ENCODE measurements around the gene ROR2.

Gene ROR2

GRCh38 chr9:91972076-91972626 lies 22.1 kb upstream of the ROR2 start:
- no peak overlapping the region for H3K4me3 ChIP-seq (ENCODE audit: low read depth, low read length)
- H3K9ac ChIP-seq (ENCODE audit: low read depth, low read length): no peak overlapping the region
- H3K27me3 ChIP-seq (ENCODE audit: control insufficient read depth, insufficient read depth, low read length): no peaks in the 10 kb centered on the region
- H3K36me3 ChIP-seq (ENCODE audit: control insufficient read depth, insufficient read depth, low read length): no peaks in the 10 kb centered on the region
- H3K9me3 ChIP-seq (ENCODE audit: control insufficient read depth, insufficient read depth, low read length): no peaks in the 10 kb centered on the region
- no peak overlapping the region for H3K27ac ChIP-seq (ENCODE audit: low read depth, low read length)
- no peaks in the 10 kb centered on the region for H3K4me1 ChIP-seq (ENCODE audit: control insufficient read depth, insufficient read depth, low read length)

GRCh38 chr9:91967259-91967658 lies 17.2 kb upstream of the ROR2 start:
- H3K27ac ChIP-seq (ENCODE audit: low read depth, low read length): no peak overlapping the region
- no peaks in the 10 kb centered on the region for H3K9me3 ChIP-seq (ENCODE audit: control insufficient read depth, insufficient read depth, low read length)
- no peaks in the 10 kb centered on the region for H3K36me3 ChIP-seq (ENCODE audit: control insufficient read depth, insufficient read depth, low read length)
- no peaks in the 10 kb centered on the region for H3K27me3 ChIP-seq (ENCODE audit: control insufficient read depth, insufficient read depth, low read length)
- H3K9ac ChIP-seq (ENCODE audit: low read depth, low read length): no peak overlapping the region
- no peak overlapping the region for H3K4me3 ChIP-seq (ENCODE audit: low read depth, low read length)
- no peaks in the 10 kb centered on the region for H3K4me1 ChIP-seq (ENCODE audit: control insufficient read depth, insufficient read depth, low read length)

- no peak overlapping the region for H3K9ac ChIP-seq (ENCODE audit: low read depth, low read length)
- no peak overlapping the region for H3K27ac ChIP-seq (ENCODE audit: low read depth, low read length)
- no peaks in the 10 kb centered on the region for H3K27me3 ChIP-seq (ENCODE audit: control insufficient read depth, insufficient read depth, low read length)
- no peaks in the 10 kb centered on the region for H3K4me1 ChIP-seq (ENCODE audit: control insufficient read depth, insufficient read depth, low read length)
- no peaks in the 10 kb centered on the region for H3K36me3 ChIP-seq (ENCODE audit: control insufficient read depth, insufficient read depth, low read length)
- H3K4me3 ChIP-seq (ENCODE audit: low read depth, low read length): no peak overlapping the region
- no peaks in the 10 kb centered on the region for H3K9me3 ChIP-seq (ENCODE audit: control insufficient read depth, insufficient read depth, low read length)
These were observed 16.5 kb upstream of the ROR2 start for GRCh38 chr9:91966503-91966902.

- 0 out of 2 replicates have a peak, but pooled peaks cover 4% of the 10 kb centered on the region for H3K9me3 ChIP-seq (ENCODE audit: control insufficient read depth, insufficient read depth, low read length)
- H3K4me3 ChIP-seq (ENCODE audit: low read depth, low read length): no peak overlapping the region
- H3K4me1 ChIP-seq (ENCODE audit: control insufficient read depth, insufficient read depth, low read length): no peaks in the 10 kb centered on the region
- H3K27me3 ChIP-seq (ENCODE audit: control insufficient read depth, insufficient read depth, low read length): no peaks in the 10 kb centered on the region
- H3K27ac ChIP-seq (ENCODE audit: low read depth, low read length): no peak overlapping the region
- no peaks in the 10 kb centered on the region for H3K36me3 ChIP-seq (ENCODE audit: control insufficient read depth, insufficient read depth, low read length)
- H3K9ac ChIP-seq (ENCODE audit: low read depth, low read length): no peak overlapping the region
These were observed 13.7 kb upstream of the ROR2 start for GRCh38 chr9:91963711-91964240.

- Histone ChIP-seq H3K9ac (ENCODE audit: low read depth, low read length) (no peak overlapping the region), H3K27me3 (ENCODE audit: control insufficient read depth, insufficient read depth, low read length) (no peaks in the 10 kb centered on the region), H3K36me3 (ENCODE audit: control insufficient read depth, insufficient read depth, low read length) (no peaks in the 10 kb centered on the region), H3K4me3 (ENCODE audit: low read depth, low read length) (no peak overlapping the region), H3K4me1 (ENCODE audit: control insufficient read depth, insufficient read depth, low read length) (no peaks in the 10 kb centered on the region), H3K27ac (ENCODE audit: low read depth, low read length) (no peak overlapping the region), H3K9me3 (ENCODE audit: control insufficient read depth, insufficient read depth, low read length) (0 out of 2 replicates have a peak, but pooled peaks cover 4% of the 10 kb centered on the region)
These were observed 10.3 kb upstream of the ROR2 start for GRCh38 chr9:91960367-91960766.

GRCh38 chr9:91958174-91958573 lies 8.1 kb upstream of the ROR2 start:
- Histone ChIP-seq H3K4me3 (ENCODE audit: low read depth, low read length) (no peak overlapping the region), H3K4me1 (ENCODE audit: control insufficient read depth, insufficient read depth, low read length) (no peaks in the 10 kb centered on the region), H3K9me3 (ENCODE audit: control insufficient read depth, insufficient read depth, low read length) (0 out of 2 replicates have a peak, but pooled peaks cover 4% of the 10 kb centered on the region), H3K9ac (ENCODE audit: low read depth, low read length) (no peak overlapping the region), H3K27me3 (ENCODE audit: control insufficient read depth, insufficient read depth, low read length) (no peaks in the 10 kb centered on the region), H3K27ac (ENCODE audit: low read depth, low read length) (no peak overlapping the region), H3K36me3 (ENCODE audit: control insufficient read depth, insufficient read depth, low read length) (no peaks in the 10 kb centered on the region)

GRCh38 chr9:91954841-91955471 lies 4.9 kb upstream of the ROR2 start:
- H3K4me3 ChIP-seq (ENCODE audit: low read depth, low read length): no peak overlapping the region
- H3K9ac ChIP-seq (ENCODE audit: low read depth, low read length): no peak overlapping the region
- no peaks in the 10 kb centered on the region for H3K9me3 ChIP-seq (ENCODE audit: control insufficient read depth, insufficient read depth, low read length)
- peaks cover 23% of the 10 kb centered on the region for H3K27me3 ChIP-seq (ENCODE audit: control insufficient read depth, insufficient read depth, low read length)
- H3K4me1 ChIP-seq (ENCODE audit: control insufficient read depth, insufficient read depth, low read length): peaks cover 3% of the 10 kb centered on the region; the same call in 1 of the 2 replicates
- H3K27ac ChIP-seq (ENCODE audit: low read depth, low read length): no peak overlapping the region
- H3K36me3 ChIP-seq (ENCODE audit: control insufficient read depth, insufficient read depth, low read length): no peaks in the 10 kb centered on the region

- Histone ChIP-seq H3K9me3 (ENCODE audit: control insufficient read depth, insufficient read depth, low read length) (no peaks in the 10 kb centered on the region), H3K27ac (ENCODE audit: low read depth, low read length) (no peak overlapping the region), H3K27me3 (ENCODE audit: control insufficient read depth, insufficient read depth, low read length) (peaks cover 35% of the 10 kb centered on the region), H3K4me3 (ENCODE audit: low read depth, low read length) (no peak overlapping the region), H3K9ac (ENCODE audit: low read depth, low read length) (no peak overlapping the region), H3K4me1 (ENCODE audit: control insufficient read depth, insufficient read depth, low read length) (peaks cover 3% of the 10 kb centered on the region; the same call in 1 of the 2 replicates), H3K36me3 (ENCODE audit: control insufficient read depth, insufficient read depth, low read length) (no peaks in the 10 kb centered on the region)
These were observed 3.7 kb upstream of the ROR2 start for GRCh38 chr9:91953718-91954117.

GRCh38 chr9:91951944-91952520 lies 2.0 kb upstream of the ROR2 start:
- Histone ChIP-seq H3K4me3 (ENCODE audit: low read depth, low read length) (no peak overlapping the region), H3K4me1 (ENCODE audit: control insufficient read depth, insufficient read depth, low read length) (peaks cover 5% of the 10 kb centered on the region; the same call in 1 of the 2 replicates), H3K36me3 (ENCODE audit: control insufficient read depth, insufficient read depth, low read length) (no peaks in the 10 kb centered on the region), H3K9ac (ENCODE audit: low read depth, low read length) (no peak overlapping the region), H3K27ac (ENCODE audit: low read depth, low read length) (no peak overlapping the region), H3K27me3 (ENCODE audit: control insufficient read depth, insufficient read depth, low read length) (peaks cover 52% of the 10 kb centered on the region), H3K9me3 (ENCODE audit: control insufficient read depth, insufficient read depth, low read length) (no peaks in the 10 kb centered on the region)

GRCh38 chr9:91949392-91949945 lies 559 bp downstream of the ROR2 start:
- peaks cover 65% of the 10 kb centered on the region for H3K27me3 ChIP-seq (ENCODE audit: control insufficient read depth, insufficient read depth, low read length)
- peak overlapping the region; percentile 65 for H3K4me3 ChIP-seq (ENCODE audit: low read depth, low read length)
- peak overlapping the region; percentile 32 for H3K27ac ChIP-seq (ENCODE audit: low read depth, low read length)
- no peaks in the 10 kb centered on the region for H3K36me3 ChIP-seq (ENCODE audit: control insufficient read depth, insufficient read depth, low read length)
- no peaks in the 10 kb centered on the region for H3K9me3 ChIP-seq (ENCODE audit: control insufficient read depth, insufficient read depth, low read length)
- H3K4me1 ChIP-seq (ENCODE audit: control insufficient read depth, insufficient read depth, low read length): peaks cover 18% of the 10 kb centered on the region
- H3K9ac ChIP-seq (ENCODE audit: low read depth, low read length): 0 out of 2 replicates have a peak overlapping the region, but pooled peaks have one; percentile 15

Data from HUES48 (cell line).